GM18505 (cell line): ENCODE results near the gene MCAM.

ENCODE experiments used
- ATAC-seq: cut with Tn5 transposase; IDR thresholded peaks from one replicate; pipeline ENCODE4 v1.9.1; 2021; ENCODE audit not compliant: unreplicated experiment
- POLR2A ChIP-seq: IDR thresholded peaks from 4 replicates; pipeline ENCODE4 v1.6.1; 2011; ENCODE audit warnings: borderline replicate concordance; ENCODE audit not compliant: insufficient read depth, insufficient read length; ENCODE audit errors: extremely low read depth

Gene MCAM

GRCh38 chr11:119315131-119316015 is 1.6 kb downstream of the MCAM start:
- no peak for TF ChIP-seq POLR2A
- ATAC-seq, result no peak

- ATAC-seq, result no peak
- TF ChIP-seq POLR2A, result no peak
Observed at GRCh38 chr11:119314726-119315125, 2.2 kb downstream of the MCAM start.

- no peak for TF ChIP-seq POLR2A
- ATAC-seq, result no peak
Observed at GRCh38 chr11:119310682-119311052, 6.3 kb downstream of the MCAM start.

DNA sequence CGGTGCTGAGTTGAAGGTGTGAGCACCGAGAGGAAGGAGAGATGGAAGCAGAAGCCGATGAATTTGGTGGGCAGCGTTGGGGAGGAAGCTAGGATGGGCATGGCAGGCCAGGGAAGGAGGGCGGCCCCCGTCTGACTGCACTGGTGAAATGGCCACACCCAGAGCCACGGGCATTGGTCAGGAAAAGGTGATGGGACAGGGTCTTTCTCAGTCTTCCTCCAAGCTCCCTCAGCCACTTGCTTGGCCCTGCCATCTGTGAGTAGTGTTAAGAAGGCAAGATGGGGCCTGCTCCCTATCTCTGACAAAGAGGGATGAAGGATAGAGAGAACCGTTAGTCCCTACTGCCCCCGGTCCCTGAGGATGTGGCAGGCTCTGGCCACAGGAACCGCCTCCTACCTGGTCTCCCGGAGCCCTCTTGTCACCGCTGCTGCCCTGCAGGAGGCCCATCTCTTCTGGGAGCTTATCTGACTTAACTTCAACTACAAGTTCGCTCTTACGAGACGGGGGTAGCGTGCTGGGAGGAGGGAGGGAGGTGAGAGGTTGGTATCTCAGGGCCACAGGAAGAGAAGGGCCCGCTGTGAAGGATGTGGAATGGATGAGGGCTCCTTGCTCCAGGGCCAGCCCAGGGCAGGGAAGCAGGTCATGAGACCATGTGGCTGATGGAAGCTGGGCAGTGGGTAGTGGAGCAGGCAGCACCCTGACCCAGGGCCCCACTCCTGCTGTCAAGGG is 6.8 kb downstream of the MCAM start:
- no peak for TF ChIP-seq POLR2A
- ATAC-seq, result no peak

DNA sequence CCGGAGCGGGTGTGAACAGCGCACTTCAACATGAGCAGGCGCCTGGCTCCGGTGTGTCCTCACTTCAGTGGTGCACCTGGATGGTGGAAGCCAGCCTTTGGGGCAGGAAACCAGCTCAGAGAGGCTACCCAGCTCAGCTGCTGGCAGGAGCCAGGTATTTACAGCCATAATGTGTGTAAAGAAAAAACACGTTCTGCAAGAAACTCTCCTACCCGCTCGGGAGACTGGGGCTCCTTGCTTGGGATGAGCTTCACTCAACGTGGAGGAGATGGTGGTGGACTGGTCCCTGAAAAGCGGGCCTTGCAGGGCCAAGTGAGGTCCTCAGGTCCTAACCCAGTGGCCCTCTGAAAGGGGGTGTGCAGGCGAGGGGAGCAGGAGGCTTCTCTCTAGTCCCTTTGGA is 7.5 kb downstream of the MCAM start:
- ATAC-seq, result no peak
- TF ChIP-seq POLR2A, result no peak

DNA sequence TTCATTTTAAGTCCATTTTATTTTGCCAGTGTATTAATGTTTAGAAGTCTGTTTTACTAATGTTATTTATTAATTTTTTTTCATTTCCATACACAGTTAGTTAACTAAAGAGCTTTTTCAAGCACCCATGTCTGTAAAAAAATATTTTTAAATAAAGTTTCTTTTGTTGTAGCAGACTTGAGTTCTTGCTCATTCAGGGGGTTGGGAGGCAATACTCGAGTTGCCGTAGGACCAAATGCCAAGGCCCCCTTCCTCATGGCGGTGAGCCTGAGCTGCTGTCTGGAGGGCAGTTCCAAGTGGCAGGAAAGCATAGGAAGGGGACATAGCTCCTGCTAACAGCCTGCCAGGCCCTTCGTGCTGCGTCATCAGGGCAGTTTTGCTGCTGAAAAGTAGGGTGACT is 9.0 kb downstream of the MCAM start:
- ATAC-seq, result no peak
- no peak for TF ChIP-seq POLR2A

DNA sequence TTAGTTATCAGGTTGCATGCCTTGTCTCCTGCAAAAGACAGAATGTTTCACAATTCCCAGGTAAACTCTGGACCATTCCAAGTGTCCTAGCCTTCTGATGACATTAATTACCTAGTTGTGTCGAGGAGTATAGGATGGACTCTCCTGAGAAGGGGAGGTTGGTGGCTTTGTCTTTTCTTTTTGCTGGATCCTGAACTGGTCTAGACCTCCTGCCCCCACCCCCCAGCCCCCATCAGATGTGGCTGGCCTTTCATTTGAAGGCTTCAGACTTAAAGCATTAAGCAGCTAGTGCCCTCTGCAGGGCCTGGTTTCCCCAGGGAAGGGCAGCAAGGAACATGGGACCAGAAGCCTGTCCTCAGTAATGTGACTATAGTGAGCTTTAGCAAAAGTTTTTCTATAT is 9.7 kb downstream of the MCAM start:
- TF ChIP-seq POLR2A, result no peak
- no peak for ATAC-seq

DNA sequence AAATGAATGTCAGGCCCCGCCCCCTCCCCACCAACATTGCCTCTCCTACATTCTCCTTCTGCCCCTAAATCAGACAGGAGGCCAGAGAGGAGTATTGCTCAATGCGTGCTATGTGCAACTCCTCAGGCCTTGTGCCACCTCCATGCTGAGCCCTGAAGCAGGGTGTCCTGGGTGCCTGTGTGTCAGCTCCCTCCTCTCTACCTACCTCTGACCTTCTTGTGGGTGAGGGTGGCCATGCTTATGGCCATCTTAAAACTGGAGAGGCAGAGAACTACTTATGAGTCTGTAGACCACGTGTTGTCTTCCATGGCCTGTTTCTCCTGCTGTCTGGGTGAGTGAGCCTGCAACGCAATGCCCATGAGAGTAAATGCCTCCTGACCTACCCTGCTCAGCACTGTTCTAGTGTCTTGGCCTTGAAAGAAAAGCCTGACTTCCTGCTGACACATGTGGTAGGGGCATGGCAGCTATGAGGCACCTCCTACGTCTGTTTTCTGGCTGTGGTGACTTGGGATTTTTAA is 10.5 kb downstream of the MCAM start:
- no peak for TF ChIP-seq POLR2A
- ATAC-seq, result no peak

DNA sequence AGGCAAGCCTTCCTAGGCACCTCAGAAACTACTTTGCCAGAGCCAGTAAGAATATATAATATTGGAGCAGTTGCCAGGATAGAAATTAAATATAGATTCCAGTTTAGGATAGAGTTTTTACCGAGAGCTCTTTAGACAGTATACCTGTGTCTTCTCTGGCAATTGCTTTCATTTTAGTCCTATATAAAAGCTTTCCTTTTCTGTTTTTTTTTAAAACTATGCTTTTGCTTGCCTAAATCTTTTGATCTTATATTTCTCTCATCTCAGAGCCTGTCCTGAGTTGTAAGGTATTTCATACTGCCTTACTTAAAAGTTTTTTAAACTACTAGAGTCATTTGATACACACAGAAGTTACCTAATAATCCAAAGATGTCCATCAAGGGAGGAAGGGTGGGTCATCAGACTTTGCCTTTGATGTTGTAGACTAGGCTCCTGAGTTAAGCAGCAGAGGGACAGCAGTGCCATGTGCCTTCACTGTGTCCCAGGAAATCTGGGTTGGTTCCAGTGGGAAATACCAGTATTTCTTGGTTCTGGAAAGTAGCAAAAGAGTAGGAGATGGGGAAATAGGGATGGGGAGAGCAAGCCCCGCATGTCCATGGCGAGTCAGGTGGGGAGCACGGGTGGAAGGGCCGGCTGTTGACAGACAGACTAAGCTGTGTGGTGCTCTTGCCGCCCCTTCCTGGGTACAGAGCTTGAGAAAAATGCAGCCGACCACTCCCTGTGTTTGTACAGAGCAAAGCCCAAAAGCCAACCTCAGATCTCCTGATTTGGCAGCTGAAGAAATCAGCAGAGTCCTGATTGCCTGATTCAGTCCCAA is 11.2 kb downstream of the MCAM start:
- ATAC-seq, result no peak
- no peak for TF ChIP-seq POLR2A

- TF ChIP-seq POLR2A, result no peak
- no peak for ATAC-seq
Observed at GRCh38 chr11:119303227-119303718, 13.7 kb downstream of the MCAM start.

- TF ChIP-seq POLR2A, result no peak
- no peak for ATAC-seq
Observed at GRCh38 chr11:119300198-119300964, 16.5 kb downstream of the MCAM start.

DNA sequence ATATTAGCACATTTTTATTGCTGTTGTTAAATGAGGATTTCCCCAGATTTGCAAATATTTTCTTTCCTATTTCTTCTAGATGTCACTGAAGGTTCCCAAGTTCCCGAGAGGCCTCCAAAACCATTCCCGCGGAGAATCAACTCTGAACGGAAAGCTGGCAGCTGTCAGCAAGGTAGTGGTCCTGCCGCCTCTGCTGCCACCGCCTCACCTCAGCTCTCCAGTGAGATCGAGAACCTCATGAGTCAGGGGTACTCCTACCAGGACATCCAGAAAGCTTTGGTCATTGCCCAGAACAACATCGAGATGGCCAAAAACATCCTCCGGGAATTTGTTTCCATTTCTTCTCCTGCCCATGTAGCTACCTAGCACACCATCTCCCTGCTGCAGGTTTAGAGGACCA is 17.5 kb downstream of the MCAM start:
- no peak for TF ChIP-seq POLR2A
- ATAC-seq, result no peak
